GM23338 (cell line): ENCODE results near the gene TSSC4. TPM values are rescaled to one million over a fixed set of nuclear protein-coding genes. Genes with fewer than 3 reads are reported as not detected.

ENCODE experiments used
- ATAC-seq: fragments of 200-7000 bp; cut with Tn5 transposase; 3 replicates; pipeline ENCODE4 v1.9.1; 2020
- DNase-seq: peaks from one replicate; pipeline ENCODE4 v3.0.0-alpha.2; 2015; ENCODE audit warnings: low spot score
- H2AFZ ChIP-seq: fragments of 200-600 bp; sonication (generic); 2 replicates; pipeline ENCODE4 v1.8.0; 2016; ENCODE audit warnings: antibody characterized with exemption, mild to moderate bottlenecking, moderate library complexity
- H3F3A ChIP-seq: fragments of 200-600 bp; sonication (generic); replicated peaks from 2 replicates; pipeline ENCODE4 v1.8.0; 2017; ENCODE audit warnings: antibody characterized with exemption, mixed run types, low read depth
- H3K27ac ChIP-seq: fragments of 200-600 bp; sonication (generic); 2 replicates; pipeline ENCODE4 v1.6.1; 2016; ENCODE audit warnings: low read depth
- H3K27me3 ChIP-seq: fragments of 200-600 bp; sonication (generic); 2 replicates; pipeline ENCODE4 v1.8.0; 2016; ENCODE audit warnings: mild to moderate bottlenecking, mixed run types, moderate library complexity; ENCODE audit not compliant: insufficient read depth
- H3K36me3 ChIP-seq: fragments of 200-600 bp; sonication (generic); 2 replicates; pipeline ENCODE4 v1.8.0; 2016; ENCODE audit warnings: mild to moderate bottlenecking; ENCODE audit not compliant: insufficient read depth
- H3K4me1 ChIP-seq: fragments of 200-600 bp; sonication (generic); 2 replicates; pipeline ENCODE4 v1.8.0; 2016; ENCODE audit warnings: mild to moderate bottlenecking, moderate library complexity; ENCODE audit not compliant: insufficient read depth
- H3K4me2 ChIP-seq: fragments of 200-600 bp; sonication (generic); 2 replicates; pipeline ENCODE4 v1.7.1; 2017; ENCODE audit warnings: mixed run types
- H3K4me3 ChIP-seq: fragments of 200-600 bp; sonication (generic); 2 replicates; pipeline ENCODE4 v1.6.1; 2016; ENCODE audit warnings: mixed run types
- H3K79me2 ChIP-seq: fragments of 200-600 bp; sonication (generic); replicated peaks from 2 replicates; pipeline ENCODE4 v1.8.0; 2017; ENCODE audit warnings: mild to moderate bottlenecking; ENCODE audit not compliant: insufficient read depth
- H3K9me2 ChIP-seq: fragments of 200-600 bp; sonication (generic); 2 replicates; pipeline ENCODE4 v1.8.0; 2017; ENCODE audit not compliant: insufficient read depth
- H4K20me1 ChIP-seq: fragments of 200-600 bp; sonication (generic); replicated peaks from 2 replicates; pipeline ENCODE4 v1.8.0; 2017; ENCODE audit warnings: mild to moderate bottlenecking; ENCODE audit not compliant: insufficient read depth
- H3K27ac Mint-ChIP-seq: 2 replicates; pipeline ENCODE4 v1.8.0; 2020; ENCODE audit warnings: inconsistent platforms, mild to moderate bottlenecking, moderate library complexity, mixed read lengths
- H3K27me3 Mint-ChIP-seq: 3 replicates; pipeline ENCODE4 v1.8.0; 2022; ENCODE audit warnings: low read depth, mild to moderate bottlenecking, moderate library complexity, mixed read lengths, inconsistent platforms; ENCODE audit not compliant: insufficient read depth, poor library complexity
- H3K36me3 Mint-ChIP-seq: 3 replicates; pipeline ENCODE4 v1.8.0; 2021; ENCODE audit warnings: low read depth, mild to moderate bottlenecking, inconsistent platforms, moderate library complexity, mixed read lengths
- H3K4me1 Mint-ChIP-seq: 3 replicates; pipeline ENCODE4 v1.8.0; 2020; ENCODE audit warnings: mild to moderate bottlenecking, inconsistent platforms, mixed read lengths
- H3K4me3 Mint-ChIP-seq: 3 replicates; pipeline ENCODE4 v1.8.0; 2021; ENCODE audit warnings: moderate library complexity, mild to moderate bottlenecking, inconsistent platforms, mixed read lengths
- H3K9me3 Mint-ChIP-seq: 3 replicates; pipeline ENCODE4 v1.8.0; 2020; ENCODE audit warnings: moderate library complexity, mild to moderate bottlenecking, inconsistent platforms, mixed read lengths
- CREB1 ChIP-seq: fragments of 250-450 bp; sonication (Bioruptor Pico); IDR thresholded peaks from 2 replicates; pipeline ENCODE4 v1.5.0; 2020; ENCODE audit warnings: low read depth, mild to moderate bottlenecking, moderate library complexity
- CTCF ChIP-seq, 2 experiments: fragments of 200-600 bp in 1 of 2; sonication (generic) in 1 of 2; conservative IDR thresholded peaks; 2 replicates each; pipeline versions ENCODE4 v1.5.1 to v1.6.1; 2016 to 2017; ENCODE audit warnings: antibody characterized with exemption in 2 of 2, low read depth in 2 of 2, mild to moderate bottlenecking in 2 of 2, moderate library complexity in 1 of 2
- ETS1 ChIP-seq: IDR thresholded peaks from 2 replicates; pipeline ENCODE4 v1.6.1; 2016; ENCODE audit warnings: antibody characterized with exemption
- EZH2 ChIP-seq: fragments of 200-600 bp; sonication (generic); IDR thresholded peaks from one replicate; pipeline ENCODE4 v1.8.0; 2017; ENCODE audit warnings: antibody characterized with exemption, mild to moderate bottlenecking, low read depth; ENCODE audit not compliant: unreplicated experiment
- EZH2phosphoT487 ChIP-seq: fragments of 200-600 bp; sonication (generic); IDR thresholded peaks from one replicate; pipeline ENCODE4 v1.8.1; 2018; ENCODE audit warnings: antibody characterized with exemption; ENCODE audit not compliant: unreplicated experiment
- NANOG ChIP-seq: IDR thresholded peaks from 2 replicates; pipeline ENCODE4 v1.6.1; 2016; ENCODE audit warnings: antibody characterized with exemption, borderline replicate concordance
- POLR2AphosphoS5 ChIP-seq: IDR thresholded peaks from 2 replicates; pipeline ENCODE4 v1.6.1; 2016; ENCODE audit warnings: antibody characterized with exemption, low read depth
- REST ChIP-seq: IDR thresholded peaks from one replicate; pipeline ENCODE4 v1.6.1; 2018; ENCODE audit warnings: antibody characterized with exemption; ENCODE audit not compliant: unreplicated experiment
- STAT1 ChIP-seq: IDR thresholded peaks from one replicate; pipeline ENCODE4 v1.6.1; 2016; ENCODE audit warnings: antibody characterized with exemption; ENCODE audit not compliant: unreplicated experiment
- ZNF114 ChIP-seq: fragments of 250-450 bp; sonication (Bioruptor Pico); IDR thresholded peaks from 2 replicates; pipeline ENCODE4 v1.5.0; 2020; ENCODE audit warnings: mild to moderate bottlenecking, moderate library complexity
- ZNF331 ChIP-seq: fragments of 250-450 bp; sonication (Bioruptor Pico); IDR thresholded peaks from 2 replicates; pipeline ENCODE4 v1.5.0; 2020; ENCODE audit warnings: low read depth, mild to moderate bottlenecking, moderate library complexity
- polyA plus RNA-seq: library from polyadenylated mRNA; unstranded; fragments of >200 nt; fragmentation: Nextera tagmentation; extraction: Ambion mirVana; gene quantifications from 2 replicates; pipeline ENCODE4 v1.2.1, GENCODE V29; 2016
- total RNA-seq: library from RNA; depleted of rRNA; stranded (reverse); fragments of >200 nt; shearing (Covaris generic); gene quantifications from 2 replicates; pipeline ENCODE4 v1.2.3, GENCODE V29; 2014

TSSC4 gene
- total and polyA plus RNA-seq, 2 experiments from 2014 or later = 27.5 to 44.3 TPM

GRCh38 chr11:2369896-2370295 lies 30.7 kb upstream of the TSSC4 start:
- Histone ChIP-seq H3K4me3 (no peak overlapping the region), H3K4me2 (no peak overlapping the region), H3K9me2 (no peaks in the 10 kb centered on the region), H3K27ac (no peak overlapping the region), H3K79me2 (no peaks in the 10 kb centered on the region), H3K4me1 (no peaks in the 10 kb centered on the region), H3K36me3 (no peaks in the 10 kb centered on the region), H2AFZ (no peak overlapping the region), H3K27me3 (no peaks in the 10 kb centered on the region), H3F3A (no peaks in the 10 kb centered on the region), H4K20me1 (no peaks in the 10 kb centered on the region)
- Mint-ChIP-seq H3K4me3 (no peak overlapping the region), H3K27me3 (peaks cover 7% of the 10 kb centered on the region), H3K9me3 (no peaks in the 10 kb centered on the region; the same call in 1 of the 3 replicates), H3K36me3 (no peaks in the 10 kb centered on the region; the same call in 2 of the 3 replicates), H3K4me1 (no peaks in the 10 kb centered on the region), H3K27ac (no peak overlapping the region)
- ATAC-seq (no peak), DNase-seq (no peak)
- TF ChIP-seq ZNF114 (no peak), STAT1 (no peak), EZH2phosphoT487 (no peak), ETS1 (no peak), ZNF331 (CRISPR knock-in tag) (no peak), CTCF (conservative IDR thresholded peaks at IDR 0.05; ENCODE audit: low read depth in 2 of 2) (no peak), CREB1 (CRISPR knock-in tag) (no peak), REST (no peak), POLR2AphosphoS5 (no peak), NANOG (no peak), EZH2 (no peak)
